Endodermal cell (in vitro differentiated cells): Measurements from ENCODE around the gene ASB12. TPM values are rescaled to one million over a fixed set of nuclear protein-coding genes. Genes with fewer than 3 reads are reported as not detected.

Source experiments
- DNase-seq: peaks from one replicate; pipeline ENCODE4 v3.0.0-alpha.2; 2017
- H3K27ac ChIP-seq: 2 replicates; pipeline ENCODE4 v1.5.1; 2013; ENCODE audit warnings: mild to moderate bottlenecking, low read depth, low read length, moderate library complexity
- H3K27me3 ChIP-seq: 2 replicates; pipeline ENCODE4 v1.6.1; 2013; ENCODE audit warnings: mild to moderate bottlenecking, low read length, moderate library complexity; ENCODE audit not compliant: insufficient read depth, control insufficient read depth, poor library complexity, severe bottlenecking
- H3K36me3 ChIP-seq: 2 replicates; pipeline ENCODE4 v1.7.0; 2013; ENCODE audit warnings: mild to moderate bottlenecking, low read length, moderate library complexity; ENCODE audit not compliant: control insufficient read depth, insufficient read depth
- H3K4me1 ChIP-seq: one replicate; pipeline ENCODE4 v1.7.0; 2013; ENCODE audit warnings: low read length; ENCODE audit not compliant: control insufficient read depth, insufficient read depth
- H3K4me3 ChIP-seq: 2 replicates; pipeline ENCODE4 v1.5.1; 2013; ENCODE audit warnings: mild to moderate bottlenecking, low read length, moderate library complexity
- H3K9ac ChIP-seq: 2 replicates; pipeline ENCODE4 v1.6.1; 2013; ENCODE audit warnings: mild to moderate bottlenecking, low read length, moderate library complexity; ENCODE audit not compliant: poor library complexity, severe bottlenecking; ENCODE audit errors: extremely low read depth
- H3K9me3 ChIP-seq: 2 replicates; pipeline ENCODE4 v1.6.1; 2013; ENCODE audit warnings: mild to moderate bottlenecking, low read length, moderate library complexity; ENCODE audit not compliant: control insufficient read depth
- H3K27ac Mint-ChIP-seq: 2 replicates; pipeline ENCODE4 v1.8.0; 2020; ENCODE audit warnings: mixed read lengths
- H3K27me3 Mint-ChIP-seq: 2 replicates; pipeline ENCODE4 v1.8.0; 2021; ENCODE audit warnings: mild to moderate bottlenecking, mixed read lengths; ENCODE audit not compliant: insufficient read depth
- H3K36me3 Mint-ChIP-seq: 2 replicates; pipeline ENCODE4 v1.8.0; 2020; ENCODE audit warnings: low read depth, mixed read lengths
- H3K4me1 Mint-ChIP-seq: 2 replicates; pipeline ENCODE4 v1.8.0; 2020; ENCODE audit warnings: mixed read lengths
- H3K4me3 Mint-ChIP-seq: 2 replicates; pipeline ENCODE4 v1.8.0; 2020; ENCODE audit warnings: mild to moderate bottlenecking, moderate library complexity, mixed read lengths
- H3K9me3 Mint-ChIP-seq: 2 replicates; pipeline ENCODE4 v1.8.0; 2020; ENCODE audit warnings: mild to moderate bottlenecking, mixed read lengths
- WGBS, 2 experiments: methylation state at CpG; one replicate each; pipeline versions ENCODE4 v1.1.5 to v1.1.7; 2013; ENCODE audit warnings: missing lambda C conversion rate in 2 of 2, mixed read lengths in 1 of 2; ENCODE audit not compliant: insufficient coverage in 1 of 2, insufficient read length in 1 of 2; 5-methylcytosine and 5-hydroxymethylcytosine counted together
- total RNA-seq, 2 donors: library from RNA; stranded (reverse); fragmentation: NEBNext Ultra II Directional in 1 of 2; extraction: Animal tissue kit (Norgen Biotek cat#: 25700) in 1 of 2; gene quantifications; 2 replicates in 1 of 2; 3 replicates in 1 of 2; pipeline ENCODE4 v1.2.1, GENCODE V29; 2021
- TF ChIP-seq, protein P1 (sequence below): fragments of 200-600 bp; sonication (generic); conservative IDR thresholded peaks from 2 replicates; pipeline ENCODE4 v1.5.0; 2021; ENCODE audit warnings: antibody characterized with exemption, mild to moderate bottlenecking

Gene ASB12
- total RNA-seq, 2 donors from 2014 or later = 0.48 to 0.53 TPM

DNA sequence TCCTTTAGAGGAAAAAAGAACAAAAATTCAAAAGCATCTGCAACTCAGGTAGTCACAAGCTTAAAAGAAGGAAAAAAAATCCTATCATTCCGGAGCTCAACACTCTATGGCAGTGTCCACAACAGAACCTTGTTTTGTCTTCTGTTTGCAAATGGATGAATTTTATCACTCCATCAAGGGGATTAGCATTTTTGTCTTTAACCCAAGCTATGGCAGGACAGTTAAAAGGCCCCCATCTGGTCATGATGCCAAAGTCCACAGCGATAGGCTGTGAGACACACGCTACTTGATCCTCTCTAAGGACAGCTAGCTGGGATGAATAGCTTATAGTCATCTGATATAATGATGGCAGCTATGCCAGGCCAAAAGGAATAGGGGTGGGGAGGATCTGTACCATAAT lies 41.5 kb downstream of the ASB12 start:
- H3K27ac ChIP-seq = no peak overlapping the region
- Mint-ChIP-seq H3K4me3 (no peak overlapping the region), H3K9me3 (peaks cover 43% of the 10 kb centered on the region), H3K36me3 (peaks cover 23% of the 10 kb centered on the region), H3K27me3 (no peaks in the 10 kb centered on the region), H3K4me1 (peaks cover 3% of the 10 kb centered on the region), H3K27ac (no peak overlapping the region)
- no peaks in the 10 kb centered on the region for H3K9me3 ChIP-seq
- DNase-seq = no peak
- no peak overlapping the region for H3K9ac ChIP-seq
- no peaks in the 10 kb centered on the region for H3K4me1 ChIP-seq
- WGBS, 2 experiments = 91% methylated on average over 3 of the region's 3 CpGs; no CpG with 5 or more reads in 1 of the 2 experiments
- TF ChIP-seq, protein P1, sequence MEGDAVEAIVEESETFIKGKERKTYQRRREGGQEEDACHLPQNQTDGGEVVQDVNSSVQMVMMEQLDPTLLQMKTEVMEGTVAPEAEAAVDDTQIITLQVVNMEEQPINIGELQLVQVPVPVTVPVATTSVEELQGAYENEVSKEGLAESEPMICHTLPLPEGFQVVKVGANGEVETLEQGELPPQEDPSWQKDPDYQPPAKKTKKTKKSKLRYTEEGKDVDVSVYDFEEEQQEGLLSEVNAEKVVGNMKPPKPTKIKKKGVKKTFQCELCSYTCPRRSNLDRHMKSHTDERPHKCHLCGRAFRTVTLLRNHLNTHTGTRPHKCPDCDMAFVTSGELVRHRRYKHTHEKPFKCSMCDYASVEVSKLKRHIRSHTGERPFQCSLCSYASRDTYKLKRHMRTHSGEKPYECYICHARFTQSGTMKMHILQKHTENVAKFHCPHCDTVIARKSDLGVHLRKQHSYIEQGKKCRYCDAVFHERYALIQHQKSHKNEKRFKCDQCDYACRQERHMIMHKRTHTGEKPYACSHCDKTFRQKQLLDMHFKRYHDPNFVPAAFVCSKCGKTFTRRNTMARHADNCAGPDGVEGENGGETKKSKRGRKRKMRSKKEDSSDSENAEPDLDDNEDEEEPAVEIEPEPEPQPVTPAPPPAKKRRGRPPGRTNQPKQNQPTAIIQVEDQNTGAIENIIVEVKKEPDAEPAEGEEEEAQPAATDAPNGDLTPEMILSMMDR = no peak
- no peak overlapping the region for H3K4me3 ChIP-seq
- H3K27me3 ChIP-seq = no peaks in the 10 kb centered on the region
- no peaks in the 10 kb centered on the region for H3K36me3 ChIP-seq

DNA sequence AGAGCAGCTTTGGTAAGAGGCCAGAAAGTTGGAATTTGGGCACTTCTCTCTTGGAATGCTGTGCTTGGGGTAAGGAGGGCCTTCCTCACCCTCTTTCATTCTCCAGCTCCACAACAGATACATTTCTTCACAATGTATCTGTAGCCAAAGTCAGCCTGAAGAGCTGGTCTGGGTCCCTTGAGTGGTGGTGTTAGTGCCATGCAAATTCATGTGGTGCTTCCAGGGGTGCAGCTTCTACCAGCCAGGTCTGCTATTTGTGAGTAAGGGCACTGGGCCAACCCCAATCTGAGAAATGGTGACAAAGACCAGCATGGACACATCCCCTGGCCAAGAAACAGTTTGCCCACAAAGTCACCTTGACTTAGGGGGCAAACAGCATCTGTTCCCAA lies 42.7 kb downstream of the ASB12 start:
- TF ChIP-seq, protein P1 = no peak
- no peaks in the 10 kb centered on the region for H3K9me3 ChIP-seq
- H3K9ac ChIP-seq = no peak overlapping the region
- Mint-ChIP-seq H3K9me3 (peaks cover 32% of the 10 kb centered on the region), H3K4me3 (no peak overlapping the region), H3K27ac (no peak overlapping the region), H3K36me3 (peaks cover 20% of the 10 kb centered on the region), H3K27me3 (no peaks in the 10 kb centered on the region), H3K4me1 (peaks cover 3% of the 10 kb centered on the region)
- H3K4me3 ChIP-seq = no peak overlapping the region
- no peak overlapping the region for H3K27ac ChIP-seq
- DNase-seq = no peak
- H3K4me1 ChIP-seq = no peaks in the 10 kb centered on the region
- H3K27me3 ChIP-seq = no peaks in the 10 kb centered on the region
- no peaks in the 10 kb centered on the region for H3K36me3 ChIP-seq

DNA sequence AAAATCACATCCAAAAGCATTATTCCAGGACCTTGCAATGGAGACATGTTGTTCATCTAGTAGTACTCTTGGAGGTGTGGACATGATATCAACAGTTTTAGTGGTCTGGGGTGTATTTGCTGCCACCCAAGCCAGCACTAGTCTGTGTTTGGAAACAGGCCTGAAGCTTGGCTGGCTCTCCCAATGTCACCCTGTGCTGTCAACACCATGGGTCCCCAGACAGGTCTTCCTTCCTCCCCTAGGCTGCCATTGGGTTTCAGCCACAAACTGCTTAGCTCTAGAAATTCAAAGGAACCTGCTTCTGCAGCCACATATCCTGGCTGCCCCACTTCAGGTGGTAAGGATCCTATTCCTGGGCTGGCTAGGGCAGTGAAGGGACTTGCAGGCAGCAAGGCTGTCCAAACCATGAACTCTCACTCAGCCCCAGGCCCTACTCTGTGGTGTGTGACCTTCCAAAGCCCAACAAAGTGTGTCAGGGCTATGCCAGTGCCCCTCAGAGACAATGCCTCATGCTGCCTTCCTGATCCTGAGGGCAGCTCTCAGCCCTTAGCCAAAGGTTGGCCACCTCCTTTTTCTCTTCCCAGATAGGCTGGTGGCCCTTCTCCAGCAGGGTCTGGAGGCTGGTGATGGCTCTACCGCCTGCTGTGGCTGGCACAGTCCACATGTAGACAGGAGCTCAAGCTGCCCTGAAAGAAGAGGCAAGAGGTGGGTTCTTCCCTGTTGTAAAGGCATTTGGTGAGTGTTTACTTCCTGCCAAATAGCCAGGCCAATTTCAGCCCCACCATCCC lies 43.2 kb downstream of the ASB12 start:
- peaks cover 3% of the 10 kb centered on the region for H3K4me1 Mint-ChIP-seq
- Histone ChIP-seq H3K27ac (no peak overlapping the region), H3K4me1 (no peaks in the 10 kb centered on the region), H3K27me3 (no peaks in the 10 kb centered on the region), H3K9ac (no peak overlapping the region), H3K36me3 (no peaks in the 10 kb centered on the region), H3K4me3 (no peak overlapping the region), H3K9me3 (no peaks in the 10 kb centered on the region)
- 100% methylated on average over 1 of the region's 1 CpG; no CpG with 5 or more reads in 1 of the 2 experiments for WGBS, 2 experiments
- TF ChIP-seq, protein P1 = no peak
- H3K9me3 Mint-ChIP-seq = peaks cover 35% of the 10 kb centered on the region
- H3K36me3 Mint-ChIP-seq = peaks cover 16% of the 10 kb centered on the region
- no peak for DNase-seq
- no peak overlapping the region for H3K4me3 Mint-ChIP-seq
- no peak overlapping the region for H3K27ac Mint-ChIP-seq
- H3K27me3 Mint-ChIP-seq = no peaks in the 10 kb centered on the region
